Dermis microvascular lymphatic vessel endothelial cell (primary cell): Measurements from ENCODE around the gene TPRG1L. TPM values are rescaled to one million over a fixed set of nuclear protein-coding genes. Genes with fewer than 3 reads are reported as not detected.

Experiments used
- DNase-seq, 2 donors: peaks; one replicate each; pipeline versions ENCODE4 v3.0.0 to v3.0.0-alpha.2; 2010; ENCODE audit warnings: low read depth in 2 of 2
- total RNA-seq: library from RNA; depleted of rRNA; stranded (reverse); fragments of >200 nt; gene quantifications from 2 replicates; pipeline ENCODE4 v1.2.1, GENCODE V29; 2014

TPRG1L gene
- total RNA-seq, 1 donor from 2014 or later: 20.2 TPM

DNA sequence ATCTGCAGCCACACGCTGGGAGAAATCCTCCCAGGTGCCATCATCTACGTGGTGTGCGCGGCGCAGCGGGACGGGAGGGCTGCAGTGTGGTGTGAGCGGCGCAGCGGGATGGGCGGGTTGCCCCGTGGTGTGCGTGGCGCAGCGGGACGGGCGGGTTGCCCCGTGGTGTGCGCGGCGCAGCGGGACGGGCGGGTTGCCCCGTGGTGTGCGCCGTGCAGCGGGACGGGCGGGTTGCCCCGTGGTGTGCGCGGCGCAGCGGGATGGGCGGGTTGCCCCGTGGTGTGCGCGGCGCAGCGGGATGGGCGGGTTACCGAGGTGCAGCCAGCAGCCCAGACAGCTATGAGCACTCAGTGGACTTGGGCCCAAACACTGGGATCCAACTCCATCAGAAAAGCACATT, 20.4 kb downstream of the TPRG1L start:
- DNase-seq: no peak

DNA sequence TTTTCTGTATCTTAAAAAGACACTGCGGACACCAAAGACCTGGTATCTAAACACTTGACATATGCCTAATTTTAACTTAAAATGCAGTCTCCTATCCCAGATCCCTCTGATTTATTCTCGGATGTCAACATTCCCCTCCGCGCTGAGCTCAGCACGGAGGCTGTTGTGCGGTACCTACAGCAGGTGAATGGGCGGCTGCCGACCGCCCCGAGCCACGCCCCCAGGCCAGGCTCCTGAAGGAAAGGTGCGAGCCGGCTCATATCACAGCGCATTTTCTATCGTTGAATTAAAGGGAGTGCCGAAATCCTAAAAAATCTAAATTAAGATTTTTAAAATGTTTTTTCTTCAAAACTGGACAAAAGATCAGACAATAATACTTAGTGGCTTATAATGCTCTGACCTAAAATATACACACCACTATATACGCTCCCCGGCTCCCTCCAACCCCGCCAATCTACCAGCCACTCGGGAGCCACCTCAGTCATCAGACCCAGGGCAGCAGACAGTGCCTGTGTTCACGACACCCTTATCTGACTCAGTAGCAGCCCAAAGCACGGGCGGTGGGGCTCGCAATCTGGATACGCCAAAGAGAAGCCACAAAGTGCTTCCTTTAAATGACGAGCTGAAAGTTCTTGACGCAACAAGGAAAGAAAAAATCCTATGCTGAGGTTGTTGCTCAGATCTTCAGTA, 21.0 kb downstream of the TPRG1L start:
- DNase-seq: no peak

DNA sequence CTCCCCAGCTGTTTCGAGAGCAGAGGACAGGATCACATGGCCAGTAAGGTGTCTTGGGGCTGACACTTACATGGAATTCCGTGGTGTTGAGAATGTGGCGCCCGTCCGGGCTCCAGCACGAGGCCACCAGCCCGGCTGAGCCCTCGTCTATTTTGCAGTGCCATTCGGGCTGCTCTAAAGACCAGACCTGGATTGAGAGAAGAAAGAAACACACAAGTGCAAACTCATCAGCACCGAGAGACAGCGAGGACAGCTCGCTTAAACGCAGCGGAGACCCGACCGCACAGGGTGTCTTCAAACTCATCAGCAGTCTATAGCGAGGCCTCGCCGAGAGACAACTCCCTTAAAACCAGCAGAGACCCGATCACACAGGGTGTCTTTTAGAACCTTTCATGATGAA, 21.8 kb downstream of the TPRG1L start:
- DNase-seq: no peak

DNA sequence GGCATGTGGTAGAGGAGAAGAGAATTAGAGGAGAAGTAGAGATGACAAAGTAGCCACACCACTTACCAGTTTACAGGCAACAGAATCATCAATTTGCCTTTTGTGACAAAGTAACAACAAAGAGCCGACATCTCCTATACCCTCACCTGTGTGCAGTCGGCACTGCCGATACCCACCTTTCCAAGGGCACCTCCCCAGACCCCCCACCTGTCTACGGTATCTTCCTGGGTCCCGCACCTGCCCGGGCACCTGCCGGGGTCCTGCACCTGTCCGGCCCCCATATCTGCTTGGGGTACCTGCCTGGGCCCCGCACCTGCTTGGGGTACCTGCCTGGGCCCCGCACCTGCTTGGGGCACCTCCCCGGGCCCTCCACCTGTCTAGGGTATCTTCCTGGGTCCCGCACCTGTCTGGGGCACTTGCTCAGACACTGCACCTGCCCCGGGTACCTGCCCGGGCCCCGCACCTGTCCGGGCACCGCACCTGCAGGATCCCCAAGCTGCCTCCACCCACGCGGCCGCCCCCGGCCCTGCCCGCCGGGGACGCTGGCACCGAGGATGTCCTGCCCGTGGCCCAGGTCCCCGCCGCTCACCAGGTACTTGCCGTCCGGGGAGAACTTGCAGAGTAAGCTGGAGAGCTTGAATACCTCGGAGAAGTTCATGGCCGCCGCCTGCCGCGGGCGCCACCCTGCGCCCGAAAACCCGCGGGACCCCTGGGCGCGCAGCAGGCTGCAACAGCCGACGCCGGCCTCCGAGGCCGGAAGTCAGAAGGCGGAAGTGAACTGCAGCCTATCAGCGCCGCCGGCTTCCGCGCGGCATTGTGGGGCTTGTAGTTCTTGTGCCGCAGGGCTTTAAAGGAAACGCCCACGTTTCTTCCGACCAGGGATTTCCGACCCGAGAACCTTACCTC, 24.8 kb downstream of the TPRG1L start, which contains the start of gene WRAP73:
TSS of gene WRAP73 (minus strand) at position 762 of the 906 bp plus-strand sequence. CDS start at position 658, 104 bp downstream.
- DNase-seq: peak; percentile 74 to 92

DNA sequence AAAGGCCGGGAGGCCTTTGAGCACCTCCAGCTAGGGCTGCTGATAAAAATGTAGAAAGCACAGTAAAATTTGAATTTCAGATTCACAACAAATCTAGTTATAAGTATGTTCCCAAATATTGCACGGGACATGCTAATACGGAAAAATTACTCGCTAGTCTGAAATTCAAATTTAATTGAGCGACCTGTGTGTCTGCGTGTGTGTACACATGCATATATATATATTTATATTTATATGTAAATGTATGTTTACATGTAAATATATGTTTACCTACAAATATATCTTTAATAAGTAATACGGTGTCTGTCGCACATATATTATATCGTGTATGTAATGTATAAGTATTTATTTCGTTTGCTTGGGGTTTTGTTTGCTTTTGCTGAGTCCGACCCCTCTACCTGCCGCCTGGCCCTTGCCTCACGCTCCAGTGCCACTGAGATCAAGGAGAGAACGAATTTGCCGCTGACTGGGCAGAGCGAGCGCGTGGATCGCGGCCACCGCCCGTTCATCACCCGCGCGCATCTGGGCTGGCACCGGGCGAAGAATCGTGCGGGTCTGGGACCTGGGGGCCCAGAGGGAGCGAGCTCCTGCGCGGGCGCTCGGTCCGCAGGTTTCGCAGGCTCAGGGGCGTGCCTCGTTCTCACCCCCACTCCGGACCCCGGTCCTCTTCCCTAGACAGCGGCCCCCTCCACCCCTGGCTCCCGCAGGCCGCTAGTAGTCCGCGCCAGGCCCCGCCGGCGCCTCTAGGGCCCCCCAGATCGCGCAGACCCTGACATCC, 25.6 kb downstream of the TPRG1L start:
- DNase-seq: no peak

DNA sequence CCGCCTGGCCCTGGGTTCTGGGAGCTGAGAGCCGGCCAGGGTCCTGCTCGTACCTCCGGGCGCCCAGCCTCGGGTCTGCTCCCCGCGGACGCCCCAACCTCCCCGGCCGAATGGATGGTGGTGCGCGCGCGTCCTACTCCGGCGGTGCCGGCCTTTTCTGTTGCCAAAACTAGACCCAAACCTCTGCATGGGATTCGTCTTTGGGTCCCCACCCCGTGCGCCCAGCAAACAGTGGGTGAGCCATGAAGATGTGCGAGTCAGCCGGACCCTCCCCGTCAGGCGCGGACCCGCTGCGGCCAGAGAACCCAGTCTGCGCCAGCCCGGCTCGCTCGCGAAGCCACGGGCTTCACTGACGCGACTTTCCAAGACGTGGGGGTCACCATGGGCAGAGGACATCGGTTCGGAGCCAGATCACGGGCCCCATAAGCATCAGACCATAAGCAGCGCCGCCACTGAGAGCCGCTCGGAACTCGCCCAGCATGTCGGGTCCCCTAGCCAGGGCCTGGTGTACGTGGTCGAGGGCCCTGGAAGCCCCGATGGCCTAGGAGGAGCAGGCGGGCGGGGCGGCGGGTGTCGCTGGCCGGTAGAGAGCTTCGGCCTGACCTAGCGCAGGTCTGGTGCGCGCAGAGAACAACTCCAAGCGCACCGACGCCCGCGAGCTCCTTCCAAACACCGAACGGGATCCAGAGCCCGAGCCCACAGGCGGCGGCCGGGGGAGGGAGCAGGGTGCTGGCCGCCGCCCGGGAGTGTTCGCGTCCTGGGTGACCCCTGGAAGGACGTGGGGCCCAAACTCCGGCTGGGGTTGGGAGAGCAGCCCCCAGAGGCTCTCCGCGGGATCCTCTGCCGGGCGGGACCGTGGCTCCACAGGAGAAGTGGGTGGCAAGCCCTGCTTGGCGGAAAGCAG, 26.5 kb downstream of the TPRG1L start:
- DNase-seq: no peak

DNA sequence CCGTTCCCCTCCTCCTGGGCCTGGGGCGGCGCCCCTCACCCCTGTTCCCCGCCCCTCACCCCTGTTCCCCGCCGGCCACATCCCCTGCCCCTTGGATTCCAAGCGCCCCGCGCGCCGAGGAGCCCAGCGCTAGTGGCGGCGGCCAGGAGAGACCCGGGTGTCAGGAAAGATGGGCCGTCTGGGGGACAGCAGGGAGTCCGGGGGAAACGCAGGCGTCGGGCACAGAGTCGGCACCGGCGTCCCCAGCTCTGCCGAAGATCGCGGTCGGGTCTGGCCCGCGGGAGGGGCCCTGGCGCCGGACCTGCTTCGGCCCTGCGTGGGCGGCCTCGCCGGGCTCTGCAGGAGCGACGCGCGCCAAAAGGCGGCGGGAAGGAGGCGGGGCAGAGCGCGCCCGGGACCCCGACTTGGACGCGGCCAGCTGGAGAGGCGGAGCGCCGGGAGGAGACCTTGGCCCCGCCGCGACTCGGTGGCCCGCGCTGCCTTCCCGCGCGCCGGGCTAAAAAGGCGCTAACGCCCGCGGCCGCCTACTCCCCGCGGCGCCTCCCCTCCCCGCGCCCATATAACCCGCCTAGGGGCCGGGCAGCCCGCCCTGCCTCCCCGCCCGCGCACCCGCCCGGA, 27.2 kb downstream of the TPRG1L start, which contains the start of gene TP73:
TSS of gene TP73 (plus strand) at position 587 of the 618 bp plus-strand sequence. CDS start 29,850 bp downstream, outside the sequence.
- no peak for DNase-seq

DNA sequence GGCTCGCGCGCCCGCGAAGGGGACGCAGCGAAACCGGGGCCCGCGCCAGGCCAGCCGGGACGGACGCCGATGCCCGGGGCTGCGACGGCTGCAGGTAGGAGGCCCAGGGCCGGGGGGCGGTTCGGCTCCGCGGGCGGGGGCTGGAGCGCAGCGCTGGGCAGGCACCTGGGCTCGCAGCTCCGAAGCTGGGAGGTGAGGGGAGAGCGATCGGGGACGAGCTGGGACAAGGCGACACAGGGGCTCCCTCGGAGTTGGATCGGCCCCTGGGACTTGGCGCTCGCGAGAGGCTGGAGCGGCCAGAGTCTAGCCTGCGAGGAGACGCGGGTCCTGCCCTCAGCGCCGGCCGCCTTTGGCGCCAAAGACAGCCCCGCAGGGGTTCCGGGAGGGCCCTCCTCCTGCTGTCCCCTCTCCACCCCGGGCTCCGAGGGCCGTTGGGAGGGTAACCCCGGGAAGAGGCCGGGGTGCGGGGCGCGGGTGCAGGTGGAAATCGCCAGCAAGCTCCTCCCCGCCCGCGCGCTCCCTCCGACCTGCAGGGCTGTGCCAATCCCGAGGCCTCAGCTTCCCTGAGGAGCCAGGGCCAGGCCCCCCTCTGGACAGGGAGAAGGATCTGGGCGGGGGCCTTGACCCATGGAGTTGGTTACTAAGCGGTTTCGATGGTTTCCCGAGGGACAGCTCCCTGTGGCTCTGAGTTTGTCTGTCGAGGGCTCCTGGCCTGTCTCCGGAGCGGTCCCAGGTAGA, 27.9 kb downstream of the TPRG1L start:
- DNase-seq: no peak

DNA sequence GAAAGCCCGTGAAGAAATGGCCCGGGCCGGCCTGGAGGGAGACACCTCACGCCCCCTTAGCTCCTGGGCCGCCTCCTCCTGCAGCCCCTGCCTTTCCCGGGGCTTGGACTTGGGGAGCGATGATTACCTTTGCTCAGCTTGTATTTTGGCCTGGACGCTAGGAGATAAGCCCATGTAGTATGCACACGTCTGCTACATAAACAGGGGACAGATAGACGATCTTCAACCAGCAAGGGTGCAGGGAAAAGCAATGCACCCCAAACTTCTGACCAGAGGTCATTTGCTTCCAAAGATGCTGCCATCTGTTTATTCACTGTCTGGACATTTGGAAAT, 28.4 kb downstream of the TPRG1L start:
- no peak for DNase-seq

DNA sequence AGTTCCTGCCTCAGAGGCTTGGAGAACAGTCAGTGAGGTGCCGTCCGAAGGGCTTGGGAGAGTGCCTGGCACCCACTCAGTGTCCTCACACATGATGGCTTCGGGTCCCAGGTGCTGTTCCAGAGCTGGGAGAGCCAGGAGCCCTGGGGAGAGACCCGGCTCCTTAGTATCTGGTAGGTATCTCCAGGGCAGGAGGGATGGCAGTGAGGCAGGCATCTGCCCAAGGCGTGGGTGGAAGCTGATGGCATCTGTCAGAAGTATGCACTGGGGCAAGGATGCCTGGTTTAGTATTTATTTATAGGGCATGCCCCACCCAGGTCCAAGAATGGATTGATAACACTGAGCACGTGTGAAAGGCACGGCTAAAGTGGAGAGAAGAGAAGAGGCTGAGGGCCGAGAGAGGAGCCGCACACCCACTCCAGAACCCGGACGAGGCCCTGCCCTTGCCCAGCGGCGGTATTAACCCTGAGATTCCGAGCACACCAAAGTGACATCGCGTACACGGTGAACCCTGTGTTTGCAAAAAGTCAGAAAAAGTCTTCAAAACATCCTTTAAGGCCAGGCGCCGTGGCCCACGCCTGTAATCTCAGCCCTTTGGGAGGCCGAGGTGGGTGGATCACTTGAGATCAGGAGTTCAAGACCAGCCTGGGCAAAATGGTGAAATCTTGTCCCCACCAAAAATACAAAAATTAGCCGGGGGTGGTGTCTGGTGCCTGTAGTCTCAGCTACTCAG, 29.9 kb downstream of the TPRG1L start:
- no peak for DNase-seq

DNA sequence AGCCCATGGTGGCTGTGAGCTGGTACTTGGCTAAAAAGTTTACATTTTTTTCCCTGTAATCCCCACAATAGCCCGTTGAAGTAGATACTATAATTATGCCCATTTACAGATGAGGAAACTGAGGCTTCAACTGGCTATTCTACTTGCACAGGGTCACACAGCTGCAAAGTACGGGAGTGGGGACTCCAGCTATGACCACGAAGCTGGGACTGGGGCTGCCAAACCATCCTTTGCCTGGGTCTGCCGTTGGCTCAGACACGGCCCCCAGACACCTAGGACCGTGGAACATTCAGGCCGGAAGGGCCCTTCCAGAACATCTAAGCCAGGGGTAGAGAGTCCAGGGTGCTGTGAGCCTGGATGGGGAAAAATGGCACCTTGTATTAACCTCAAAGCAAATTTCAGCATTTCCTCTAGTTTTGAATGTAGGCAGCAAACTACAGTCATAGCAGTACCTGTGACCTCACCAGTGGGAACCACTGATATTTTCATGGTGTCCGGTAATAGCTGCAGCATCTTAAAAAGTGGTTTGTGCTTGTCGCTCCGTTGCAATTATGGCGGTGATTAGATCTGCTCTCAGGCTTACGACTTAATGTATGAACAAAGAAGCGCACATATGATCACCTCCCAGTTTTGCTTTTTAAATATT, 31.8 kb downstream of the TPRG1L start:
- no peak for DNase-seq

DNA sequence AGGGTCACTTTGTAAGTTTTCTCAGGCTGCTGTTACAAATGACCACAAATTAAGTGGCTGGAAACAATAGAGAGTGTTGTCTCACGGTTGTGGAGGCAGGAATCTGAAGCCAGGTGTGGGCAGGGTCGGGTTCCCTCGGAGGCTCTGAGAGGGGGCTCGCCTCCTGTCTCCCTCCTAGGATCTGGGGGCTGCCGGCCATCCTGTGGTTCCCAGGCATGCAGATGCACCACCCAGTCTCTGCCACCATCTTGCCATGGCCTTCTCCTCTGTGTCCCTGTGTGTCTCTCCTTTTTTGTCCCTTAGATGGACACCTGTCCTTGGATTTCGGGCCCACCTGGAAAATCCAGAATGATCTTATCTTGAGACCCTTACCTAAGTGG, 32.3 kb downstream of the TPRG1L start:
- DNase-seq: no peak

DNA sequence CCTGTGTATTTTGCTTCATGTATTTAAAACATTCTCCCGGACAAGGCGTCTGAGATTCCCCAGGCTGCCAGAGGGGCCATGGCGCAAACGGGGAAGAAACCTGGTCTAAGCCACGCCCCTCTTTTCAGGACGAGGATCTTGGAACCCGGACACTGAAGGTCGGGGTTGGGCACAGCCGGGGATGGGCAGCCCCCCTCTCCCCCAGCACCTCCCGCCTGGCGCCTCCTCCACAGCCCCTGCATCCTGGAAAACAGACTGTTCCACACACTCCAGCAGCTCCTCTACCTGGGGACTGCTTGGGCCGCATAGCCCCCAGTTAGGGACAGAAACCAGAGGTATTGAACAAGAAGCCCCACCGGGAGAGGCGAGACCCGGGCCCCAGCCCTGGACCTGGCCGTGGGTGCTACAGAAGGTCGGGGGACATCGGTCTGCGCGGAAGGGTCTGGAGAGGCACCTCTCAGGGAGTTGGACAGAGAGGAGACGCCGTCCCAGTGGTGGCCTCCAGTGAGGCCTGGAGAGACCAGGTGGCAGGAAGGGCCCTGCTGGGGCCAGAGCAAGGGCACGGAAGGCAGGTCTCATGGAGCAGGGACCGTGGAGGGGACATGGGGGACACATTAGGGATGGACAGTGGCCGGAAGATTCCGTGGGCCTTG, 32.9 kb downstream of the TPRG1L start:
- no peak for DNase-seq

DNA sequence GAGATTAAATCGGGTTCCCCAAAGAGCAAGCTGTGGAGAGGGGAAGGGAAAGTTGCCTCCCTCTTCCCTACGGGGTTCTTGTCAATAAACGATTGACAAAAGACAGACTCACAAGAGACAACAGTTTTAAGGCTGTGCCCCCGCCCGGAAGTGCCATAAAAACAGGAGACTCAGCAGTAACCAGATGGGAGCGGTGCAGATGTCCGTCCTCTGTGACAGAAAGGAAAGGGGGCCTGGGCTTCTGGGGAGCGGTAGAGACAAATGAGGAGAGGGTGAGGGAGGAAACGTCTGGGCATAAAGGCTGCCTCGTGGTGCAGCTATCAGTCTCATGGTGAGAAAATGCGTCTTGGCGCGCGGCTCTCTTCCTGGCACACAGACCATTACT, 33.4 kb downstream of the TPRG1L start:
- DNase-seq: no peak

DNA sequence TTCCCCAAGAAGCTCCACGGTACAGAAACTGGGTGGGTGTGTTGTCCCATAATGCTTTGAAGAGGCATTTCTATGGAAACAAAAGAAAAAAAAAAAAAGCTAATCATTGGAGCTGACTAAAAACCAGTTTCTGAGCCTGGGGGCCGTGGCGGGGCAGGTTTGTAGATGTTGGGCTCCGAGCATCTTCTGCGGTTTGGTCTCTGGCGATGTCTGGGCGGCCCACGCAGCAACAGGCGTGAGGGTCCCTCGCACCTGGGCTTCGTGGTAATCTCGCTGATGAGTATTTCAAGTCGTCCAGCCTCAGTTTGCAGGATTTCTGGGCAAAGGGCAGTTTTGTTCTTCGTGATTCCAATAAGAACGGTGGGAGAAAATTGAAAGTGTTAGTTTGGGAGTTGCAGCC, 34.3 kb downstream of the TPRG1L start:
- DNase-seq: no peak

DNA sequence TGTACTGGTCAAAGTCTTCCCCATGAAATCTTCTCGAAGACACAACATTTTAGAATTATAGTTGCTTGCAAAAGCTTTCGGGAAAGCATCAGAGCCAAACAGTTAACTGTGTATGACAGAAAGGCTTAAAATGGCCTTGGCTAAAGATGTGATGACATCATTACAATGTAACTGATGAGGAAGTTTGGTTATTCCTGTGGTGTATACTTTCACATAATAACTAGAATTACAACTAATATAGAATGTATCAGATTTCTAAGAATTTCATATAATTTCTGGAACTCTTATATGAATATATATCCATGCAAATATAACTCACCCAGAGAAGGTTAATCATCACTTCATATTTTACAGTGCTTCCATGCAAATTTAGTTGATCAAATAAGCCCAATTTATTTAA, 35.9 kb downstream of the TPRG1L start:
- DNase-seq: no peak

DNA sequence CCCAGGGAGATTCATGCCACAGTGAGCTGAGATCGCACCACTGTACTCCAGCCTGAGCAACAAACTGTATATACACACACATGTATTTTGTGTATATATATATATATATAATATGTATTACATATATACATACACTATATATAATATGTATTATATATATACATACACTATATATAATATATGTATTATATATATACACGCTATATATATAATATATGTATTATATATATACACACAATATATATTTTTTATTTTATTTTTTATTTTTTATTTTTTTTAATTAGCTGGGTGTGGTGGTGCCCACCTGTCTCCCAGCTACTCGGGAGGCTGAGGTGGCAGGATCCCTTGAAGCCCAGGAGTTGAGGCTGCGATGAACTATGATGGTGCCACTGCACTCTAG, 36.8 kb downstream of the TPRG1L start:
- DNase-seq: no peak

DNA sequence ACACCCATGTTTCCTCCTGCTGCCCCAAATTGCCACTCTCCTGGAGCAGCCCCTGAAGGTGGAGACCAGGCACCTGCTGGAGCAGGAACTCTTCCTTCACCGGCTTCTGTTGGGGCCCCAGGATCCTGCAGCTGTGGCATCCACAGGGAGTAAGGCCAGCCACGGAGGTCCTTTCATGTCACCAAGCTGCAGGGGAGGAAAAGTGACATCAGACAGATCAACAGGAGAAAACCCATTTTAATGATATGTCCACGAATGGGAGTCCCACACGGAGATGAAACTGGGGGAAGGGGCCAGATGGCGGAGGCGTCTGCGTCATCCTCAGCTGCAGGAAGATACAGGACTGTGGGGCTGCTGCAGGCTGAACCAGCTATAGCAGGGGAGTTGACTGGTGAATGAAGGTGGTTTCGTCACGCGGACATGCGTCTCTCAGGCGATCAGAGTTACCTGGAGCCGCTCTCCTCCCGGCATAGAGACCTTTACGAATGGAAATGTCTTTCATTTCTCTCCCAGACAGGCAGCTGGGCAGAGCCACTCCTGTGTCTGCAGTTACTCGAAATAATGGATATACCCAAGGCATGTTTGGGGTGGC, 37.4 kb downstream of the TPRG1L start:
- DNase-seq: no peak
